Measurements from ENCODE around the gene MMP23B. TPM values are rescaled to one million over a fixed set of nuclear protein-coding genes. Genes with fewer than 3 reads are reported as not detected.
"Not testable (repeated sequence)": the region's sequence is repeated elsewhere in the genome, so short reads cannot be mapped to it uniquely, and the experiment has no call there.

MMP23B gene
- total RNA-seq, 4 donors from 2014 or later: 5.5 to 27.2 (median 9.4) TPM

- Histone ChIP-seq H3K36me3 (no peaks in the 10 kb centered on the region), H3K4me3 (no peak overlapping the region), H3K9me3 (no peaks in the 10 kb centered on the region), H3K27ac (no peak overlapping the region), H3K4me1 (peaks cover 0 to 20% (median 6%) of the 10 kb centered on the region in 3 donors), H3K27me3 (peaks cover 46% of the 10 kb centered on the region)
- TF ChIP-seq POLR2AphosphoS5 (IDR thresholded peaks at IDR 0.05) (no peak), EP300 (IDR thresholded peaks at IDR 0.05) (no peak), POLR2A (IDR thresholded peaks at IDR 0.05) (no peak), CTCF (IDR thresholded peaks at IDR 0.05) (no peak)
- WGBS, 2 donors (ENCODE audit: low coverage in 1 of 2): 59 to 60% methylated on average over 3 of the region's 10 CpGs
- no peak for ATAC-seq
Observed at GRCh38 chr1:1594602-1595260, 37.2 kb upstream of the MMP23B start.

GRCh38 chr1:1595341-1595740 is 36.6 kb upstream of the MMP23B start:
- not testable (repeated sequence) for H3K9me3 ChIP-seq, ATAC-seq, H3K27ac ChIP-seq, H3K36me3 ChIP-seq, H3K4me3 ChIP-seq
- 68 to 80% methylated on average over 2 of the region's 2 CpGs for WGBS, 2 donors (ENCODE audit: low coverage in 1 of 2)
- peaks cover 0 to 24% (median 8%) of the 10 kb centered on the region in 3 donors for H3K4me1 ChIP-seq
- H3K27me3 ChIP-seq: peaks cover 44% of the 10 kb centered on the region

- Histone ChIP-seq H3K4me3 (no peak overlapping the region), H3K36me3 (no peaks in the 10 kb centered on the region), H3K9me3 (no peaks in the 10 kb centered on the region), H3K27ac (no peak overlapping the region), H3K4me1 (peaks cover 0 to 31% (median 11%) of the 10 kb centered on the region in 3 donors), H3K27me3 (peaks cover 52% of the 10 kb centered on the region)
- TF ChIP-seq EP300 (IDR thresholded peaks at IDR 0.05) (no peak), POLR2AphosphoS5 (IDR thresholded peaks at IDR 0.05) (no peak), POLR2A (IDR thresholded peaks at IDR 0.05) (no peak), CTCF (IDR thresholded peaks at IDR 0.05) (no peak)
- WGBS, 2 donors (ENCODE audit: low coverage in 1 of 2): 20 to 26% methylated on average over 1 to 6 of the region's 12 CpGs
- no peak for ATAC-seq
Observed at GRCh38 chr1:1596493-1597274, 35.3 kb upstream of the MMP23B start.

GRCh38 chr1:1597275-1597930 is 34.6 kb upstream of the MMP23B start:
- Histone ChIP-seq H3K4me3 (no peak overlapping the region), H3K36me3 (no peaks in the 10 kb centered on the region), H3K27ac (no peak overlapping the region), H3K27me3 (peaks cover 59% of the 10 kb centered on the region), H3K9me3 (no peaks in the 10 kb centered on the region), H3K4me1 (peaks cover 0 to 31% (median 11%) of the 10 kb centered on the region in 3 donors)
- ATAC-seq: no peak
- 0 to 23% methylated on average over 1 to 4 of the region's 16 CpGs for WGBS, 2 donors (ENCODE audit: low coverage in 1 of 2)
- TF ChIP-seq POLR2A (IDR thresholded peaks at IDR 0.05) (no peak), EP300 (IDR thresholded peaks at IDR 0.05) (no peak), CTCF (IDR thresholded peaks at IDR 0.05) (no peak), POLR2AphosphoS5 (IDR thresholded peaks at IDR 0.05) (no peak)

GRCh38 chr1:1598051-1598719 is 33.8 kb upstream of the MMP23B start:
- Histone ChIP-seq H3K4me3 (no peak overlapping the region), H3K4me1 (peaks cover 0 to 31% (median 11%) of the 10 kb centered on the region in 3 donors), H3K36me3 (no peaks in the 10 kb centered on the region), H3K27me3 (peaks cover 67% of the 10 kb centered on the region), H3K9me3 (no peaks in the 10 kb centered on the region), H3K27ac (no peak overlapping the region)
- no peak for TF ChIP-seq POLR2A (IDR thresholded peaks at IDR 0.05)
- no peak for ATAC-seq
- WGBS, 2 donors (ENCODE audit: low coverage in 1 of 2): 56% methylated on average over 5 of the region's 28 CpGs; no CpG with 5 or more reads in 1 of the 2 donors

Data from gastroesophageal sphincter (tissue), 4 donors.